Measurements from ENCODE around the gene WDR55.

DNA sequence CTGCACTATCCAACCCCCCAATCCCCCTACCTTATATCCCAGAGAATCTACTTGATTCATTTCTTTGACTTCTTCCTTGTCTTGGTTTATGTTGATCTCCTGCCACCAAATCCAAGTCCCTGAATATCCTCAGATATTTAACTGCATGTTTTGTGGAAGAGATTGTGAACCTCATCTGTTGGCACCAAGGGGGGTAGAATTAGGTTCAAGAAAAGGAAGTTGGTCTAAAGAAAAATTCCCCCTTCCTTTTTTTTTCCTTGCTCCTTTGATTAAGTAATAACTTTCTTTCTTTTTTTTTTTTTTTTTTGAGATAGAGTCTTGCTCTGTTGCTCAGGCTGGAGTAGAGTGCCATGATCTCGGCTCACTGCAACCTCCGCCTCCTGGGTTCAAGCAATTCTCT, 31.2 kb upstream of the WDR55 start:
- TF ChIP-seq POLR2A (IDR thresholded peaks at IDR 0.05; ENCODE audit: low read length) (no peak), GATA1 (IDR thresholded peaks at IDR 0.05; ENCODE audit: low read depth, low read length) (no peak)

Data from erythroblast (primary cell).